A549 (cell line): Measurements from ENCODE around the gene SMCR8.

ENCODE experiments used
- BHLHE40 ChIP-seq: IDR thresholded peaks from 2 replicates; pipeline ENCODE4 v1.6.1; 2012; ENCODE audit warnings: low read depth, low read length, inconsistent platforms
- CHD2 ChIP-seq: fragments of 150-350 bp; IDR thresholded peaks from 2 replicates; pipeline ENCODE4 v1.6.1; 2014; ENCODE audit warnings: low read length; ENCODE audit not compliant: partially characterized antibody
- CTCF ChIP-seq: fragments of >200 bp; sonication (Bioruptor Twin); formaldehyde crosslinking; IDR thresholded peaks from 3 replicates; pipeline ENCODE4 v1.5.1; 2016
- HES2 ChIP-seq: fragments of >200 bp; sonication (Bioruptor Twin); formaldehyde crosslinking; IDR thresholded peaks from 2 replicates; pipeline ENCODE4 v1.6.1; 2016
- KDM1A ChIP-seq: fragments of 200-600 bp; sonication (generic); IDR thresholded peaks from 2 replicates; pipeline ENCODE4 v1.6.1; 2016; ENCODE audit warnings: low read depth, mild to moderate bottlenecking
- REST ChIP-seq: fragments of 200-600 bp; sonication (generic); IDR thresholded peaks from 2 replicates; pipeline ENCODE4 v1.6.1; 2016; ENCODE audit warnings: antibody characterized with exemption, mild to moderate bottlenecking, moderate library complexity
- SMC3 ChIP-seq: fragments of >200 bp; sonication (Bioruptor Twin); formaldehyde crosslinking; IDR thresholded peaks from 3 replicates; pipeline ENCODE4 v1.6.1; 2018; ENCODE audit warnings: inconsistent platforms
- TF ChIP-seq, protein P1 (sequence below): fragments of >200 bp; sonication (Bioruptor Twin); formaldehyde crosslinking; IDR thresholded peaks from 3 replicates; pipeline ENCODE4 v1.6.1; 2016

DNA sequence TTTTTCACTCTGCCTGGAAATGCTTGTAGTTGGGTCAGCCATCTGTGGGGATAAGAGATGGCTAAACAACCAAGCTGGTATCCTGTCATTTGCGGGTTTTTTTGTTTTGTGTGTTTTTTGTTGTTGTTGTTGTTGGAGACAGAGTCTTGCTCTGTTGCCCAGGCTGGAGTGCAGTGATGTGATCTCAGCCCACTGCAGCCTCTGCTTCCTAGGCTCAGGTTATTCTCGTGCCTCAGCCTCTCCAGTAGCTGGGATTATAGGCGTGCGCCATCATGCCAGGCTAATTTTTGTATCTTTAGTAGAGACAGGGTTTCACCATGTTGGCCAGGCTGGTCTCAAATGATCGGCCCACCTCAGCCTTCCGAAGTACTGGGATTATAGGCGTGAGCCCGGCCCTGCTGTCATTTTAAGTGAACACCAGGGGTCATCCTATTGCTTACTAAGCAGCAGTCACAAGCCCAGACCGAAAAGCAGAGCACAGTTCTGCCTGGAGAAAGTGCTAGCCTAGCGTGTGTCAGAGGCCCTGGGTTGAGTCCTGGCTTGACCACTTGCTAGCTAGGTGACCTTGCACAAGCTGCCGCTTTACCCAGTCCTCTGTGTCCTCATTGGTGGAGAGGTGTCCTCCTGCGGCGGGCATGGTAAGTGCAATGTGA lies 4.6 kb downstream of the SMCR8 start:
- TF ChIP-seq CTCF (peak; percentile 41; the same call in 2 of the 3 replicates), KDM1A (no peak), REST (no peak), SMC3 (peak; percentile 53; the same call in 2 of the 3 replicates), BHLHE40 (no peak), CHD2 (no peak), HES2 (no peak)
- TF ChIP-seq, protein P1, sequence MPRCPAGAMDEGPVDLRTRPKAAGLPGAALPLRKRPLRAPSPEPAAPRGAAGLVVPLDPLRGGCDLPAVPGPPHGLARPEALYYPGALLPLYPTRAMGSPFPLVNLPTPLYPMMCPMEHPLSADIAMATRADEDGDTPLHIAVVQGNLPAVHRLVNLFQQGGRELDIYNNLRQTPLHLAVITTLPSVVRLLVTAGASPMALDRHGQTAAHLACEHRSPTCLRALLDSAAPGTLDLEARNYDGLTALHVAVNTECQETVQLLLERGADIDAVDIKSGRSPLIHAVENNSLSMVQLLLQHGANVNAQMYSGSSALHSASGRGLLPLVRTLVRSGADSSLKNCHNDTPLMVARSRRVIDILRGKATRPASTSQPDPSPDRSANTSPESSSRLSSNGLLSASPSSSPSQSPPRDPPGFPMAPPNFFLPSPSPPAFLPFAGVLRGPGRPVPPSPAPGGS, result no peak
